CD4-positive, alpha-beta T cell treated with Interleukin-17A for 1 hour (primary cell): Measurements from ENCODE around the gene IL15RA.
"Not testable (repeated sequence)": the region's sequence is repeated elsewhere in the genome, so short reads cannot be mapped to it uniquely, and the experiment has no call there.

Source experiments
- DNase-seq: peaks from one replicate; pipeline ENCODE4 v3.0.0-alpha.2; 2020

The IL15RA gene

GRCh38 chr10:5919568-5919967, 57.8 kb downstream of the IL15RA start:
- DNase-seq, result no peak

DNA sequence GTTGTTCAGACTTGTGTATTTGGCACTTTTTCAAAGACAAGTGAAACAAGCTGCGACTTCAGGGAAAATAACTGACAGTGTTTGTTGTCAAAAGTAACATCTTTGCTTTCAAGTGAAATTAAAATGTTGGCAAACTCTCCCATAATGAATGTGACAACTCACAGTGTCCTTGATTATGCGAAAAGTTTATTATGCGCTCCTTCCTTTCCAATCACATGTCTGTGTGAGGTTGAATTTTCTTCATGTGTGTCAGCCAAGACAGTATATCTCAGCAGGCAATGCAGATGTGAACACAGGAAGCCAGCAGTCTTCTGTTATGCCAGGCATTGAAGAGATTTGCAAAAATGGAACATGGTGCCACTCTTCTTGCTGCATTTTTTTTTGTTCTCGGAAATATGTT, 58.6 kb downstream of the IL15RA start:
- no peak for DNase-seq

DNA sequence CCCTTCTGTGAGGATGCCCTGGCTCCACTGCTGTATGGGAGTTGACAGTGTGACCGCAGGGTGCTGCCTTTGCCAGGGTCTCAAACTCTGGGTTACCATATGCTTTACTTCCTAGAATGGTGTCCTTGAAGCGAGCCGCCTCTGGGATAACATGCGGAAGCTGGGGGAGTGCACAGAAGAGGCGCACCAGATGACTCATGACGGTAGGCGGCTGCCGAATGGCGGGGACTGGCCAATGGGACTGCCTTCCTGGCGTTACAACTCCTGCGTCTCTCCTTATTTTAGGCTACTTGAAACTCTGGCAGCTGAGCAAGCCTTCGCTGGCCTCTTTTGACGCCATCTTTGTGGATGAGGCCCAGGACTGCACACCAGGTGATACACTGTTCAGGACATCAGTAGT, 60.0 kb downstream of the IL15RA start:
- no peak for DNase-seq

GRCh38 chr10:5915451-5915850, 61.9 kb downstream of the IL15RA start:
- DNase-seq, result no peak

GRCh38 chr10:5913736-5914135, 63.6 kb downstream of the IL15RA start:
- no peak for DNase-seq

- DNase-seq, result no peak
Measured at GRCh38 chr10:5911670-5912069, 65.7 kb downstream of the IL15RA start.

DNA sequence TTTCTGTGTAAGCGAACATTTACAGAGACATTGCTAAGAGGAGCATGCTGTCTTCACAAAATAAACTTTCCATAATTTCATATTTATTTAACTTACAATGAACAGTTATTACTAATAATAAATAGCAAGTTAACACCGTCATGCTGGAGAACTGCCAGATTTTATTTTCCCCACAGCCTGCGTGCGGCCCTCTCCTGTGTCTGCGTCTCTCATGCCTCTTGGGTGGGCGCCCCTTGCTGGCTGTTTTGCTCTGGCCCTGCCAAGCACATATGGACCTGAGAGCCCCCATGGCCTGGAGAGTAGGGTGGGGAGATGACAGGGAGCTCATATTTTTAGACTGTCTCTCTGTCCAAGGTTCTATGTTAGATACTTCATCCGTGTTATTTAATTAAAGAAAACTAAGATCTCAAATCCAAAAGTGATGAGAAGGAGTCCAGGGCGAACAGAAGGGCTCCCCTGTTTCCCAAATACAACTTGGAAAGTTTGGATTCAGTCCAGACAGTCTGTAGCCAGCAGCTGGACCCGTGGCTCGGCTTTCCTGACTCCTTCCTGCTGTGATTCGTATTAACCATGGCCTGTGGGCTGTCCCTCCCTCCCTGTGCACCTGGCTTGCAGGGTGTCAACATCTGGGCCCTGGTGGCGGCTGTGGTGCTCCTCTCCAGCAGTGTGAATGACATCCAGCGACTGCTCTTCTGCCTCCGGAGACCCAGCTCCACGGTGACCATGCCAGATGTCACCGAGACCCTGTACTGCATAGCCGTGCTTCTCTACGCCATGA, 66.8 kb downstream of the IL15RA start:
- DNase-seq, result no peak

- not testable (repeated sequence) for DNase-seq
Measured at GRCh38 chr10:5908676-5909075, 68.7 kb downstream of the IL15RA start.

DNA sequence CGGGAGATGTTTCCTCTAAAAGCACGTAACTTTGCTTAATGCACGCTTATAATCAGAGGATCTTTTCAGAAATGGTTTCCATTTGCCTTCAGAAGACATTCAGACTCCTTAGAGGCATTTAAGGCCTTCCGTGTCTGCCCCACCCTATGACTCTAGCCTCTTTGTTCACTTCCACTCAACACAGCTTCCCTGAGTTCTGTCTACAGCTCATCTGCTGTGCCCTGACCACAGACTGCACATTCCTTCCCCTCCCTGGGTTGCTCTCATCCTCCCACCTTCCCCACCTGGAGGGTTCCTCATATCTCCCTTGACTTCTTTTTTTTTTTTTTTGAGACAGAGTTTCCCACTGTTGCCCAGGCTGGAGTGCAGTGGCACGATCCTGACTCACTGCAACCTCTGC, 70.7 kb downstream of the IL15RA start:
- no peak for DNase-seq

DNA sequence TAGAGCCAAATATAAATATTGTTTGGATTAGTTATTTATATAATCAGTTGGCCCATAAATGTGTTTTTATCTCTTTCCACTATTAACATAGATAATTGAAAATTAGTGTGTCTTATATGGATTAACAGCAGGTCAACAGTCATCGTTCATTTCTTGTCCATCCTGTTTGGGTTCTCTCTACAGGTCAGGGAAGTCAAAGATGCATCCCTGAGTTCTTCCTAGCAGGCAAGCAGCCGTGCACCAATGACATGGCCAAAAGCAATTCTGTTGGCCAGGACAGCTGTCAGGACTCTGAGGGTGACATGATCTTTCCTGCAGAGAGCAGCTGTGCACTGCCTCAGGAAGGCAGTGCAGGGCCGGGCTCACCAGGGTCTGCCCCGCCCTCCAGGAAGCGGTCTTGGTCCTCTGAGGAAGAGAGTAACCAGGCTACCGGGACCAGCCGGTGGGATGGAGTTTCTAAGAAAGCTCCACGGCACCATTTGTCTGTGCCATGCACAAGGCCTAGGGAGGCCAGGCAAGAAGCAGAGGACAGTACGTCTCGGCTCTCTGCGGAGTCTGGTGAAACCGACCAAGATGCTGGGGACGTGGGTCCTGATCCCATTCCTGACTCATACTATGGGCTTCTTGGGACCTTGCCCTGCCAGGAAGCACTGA, 71.4 kb downstream of the IL15RA start:
- no peak for DNase-seq

DNA sequence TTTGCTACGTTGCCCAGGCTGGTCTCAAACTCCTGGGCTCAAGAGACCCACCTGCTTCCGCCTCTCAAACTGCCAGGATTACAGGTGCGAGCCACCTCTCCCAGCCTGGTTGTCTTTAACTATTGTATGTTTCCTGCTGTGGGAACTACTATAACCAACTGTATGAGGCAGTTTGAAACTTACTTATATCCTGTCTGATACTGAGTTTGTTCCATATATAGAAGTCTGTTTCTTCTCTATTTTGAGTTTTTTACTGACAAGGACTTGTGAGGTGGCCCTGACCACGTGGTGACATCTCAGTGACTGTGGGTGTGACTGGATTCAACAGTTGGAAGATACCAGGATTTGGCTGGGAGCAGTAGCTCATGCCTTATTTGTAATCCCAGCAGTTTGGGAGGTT, 73.1 kb downstream of the IL15RA start:
- no peak for DNase-seq

DNA sequence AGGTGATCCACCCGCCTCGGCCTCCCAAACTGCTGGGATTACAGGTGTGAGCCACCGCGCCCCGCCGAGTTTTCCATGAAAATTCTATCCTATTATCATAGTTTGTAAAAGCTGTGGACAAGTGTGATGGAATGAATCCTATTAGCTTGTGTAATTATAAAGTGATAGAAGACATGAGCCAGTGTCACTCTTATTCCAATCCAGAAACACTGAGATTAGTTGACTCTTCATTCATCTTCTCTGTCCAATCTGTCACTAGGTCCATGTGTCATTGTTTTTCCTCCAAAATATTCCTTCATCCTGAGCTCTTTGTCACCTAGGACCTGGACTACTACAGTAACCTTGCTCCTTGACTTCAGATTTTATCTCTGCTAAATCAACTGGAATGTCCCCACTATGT, 73.8 kb downstream of the IL15RA start:
- no peak for DNase-seq

DNA sequence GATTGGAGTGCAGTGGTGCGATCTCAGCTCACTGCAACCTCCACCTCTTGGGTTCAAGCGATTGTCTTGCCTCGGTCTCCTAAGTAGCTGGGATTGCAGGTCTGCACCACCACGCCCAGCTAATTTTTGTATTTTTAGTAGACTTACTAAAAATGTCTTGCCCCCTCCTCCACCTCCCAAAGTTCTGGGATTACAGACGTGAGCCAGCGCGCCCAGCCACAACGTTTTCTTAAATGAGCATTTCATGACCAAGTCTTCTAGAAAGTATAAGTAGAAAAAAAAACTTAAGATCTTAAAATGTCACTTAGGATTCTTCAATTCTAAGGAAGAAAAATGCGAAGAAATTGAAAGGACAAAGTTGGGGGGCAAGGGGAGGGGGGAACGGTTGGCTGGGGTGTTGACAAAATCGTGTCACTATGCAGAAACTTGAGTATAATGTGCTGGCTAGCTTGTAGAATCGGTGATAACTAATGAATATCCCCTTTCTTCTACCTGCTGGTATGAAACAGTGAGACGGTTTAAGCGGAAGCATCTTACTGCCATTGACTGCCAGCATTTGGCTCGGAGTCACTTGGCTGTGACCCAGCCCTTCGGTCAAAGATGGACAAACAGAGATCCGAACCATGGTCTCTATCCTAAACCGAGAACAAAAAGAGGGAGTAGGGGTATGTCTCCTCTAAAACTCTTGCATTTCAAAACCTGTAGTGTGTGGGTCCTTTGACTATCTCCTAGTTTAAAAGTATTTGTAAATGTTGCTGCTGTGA, 74.7 kb downstream of the IL15RA start:
- DNase-seq, result no peak
